ENCODE measurements around the gene KIAA1614.

The KIAA1614 gene

DNA sequence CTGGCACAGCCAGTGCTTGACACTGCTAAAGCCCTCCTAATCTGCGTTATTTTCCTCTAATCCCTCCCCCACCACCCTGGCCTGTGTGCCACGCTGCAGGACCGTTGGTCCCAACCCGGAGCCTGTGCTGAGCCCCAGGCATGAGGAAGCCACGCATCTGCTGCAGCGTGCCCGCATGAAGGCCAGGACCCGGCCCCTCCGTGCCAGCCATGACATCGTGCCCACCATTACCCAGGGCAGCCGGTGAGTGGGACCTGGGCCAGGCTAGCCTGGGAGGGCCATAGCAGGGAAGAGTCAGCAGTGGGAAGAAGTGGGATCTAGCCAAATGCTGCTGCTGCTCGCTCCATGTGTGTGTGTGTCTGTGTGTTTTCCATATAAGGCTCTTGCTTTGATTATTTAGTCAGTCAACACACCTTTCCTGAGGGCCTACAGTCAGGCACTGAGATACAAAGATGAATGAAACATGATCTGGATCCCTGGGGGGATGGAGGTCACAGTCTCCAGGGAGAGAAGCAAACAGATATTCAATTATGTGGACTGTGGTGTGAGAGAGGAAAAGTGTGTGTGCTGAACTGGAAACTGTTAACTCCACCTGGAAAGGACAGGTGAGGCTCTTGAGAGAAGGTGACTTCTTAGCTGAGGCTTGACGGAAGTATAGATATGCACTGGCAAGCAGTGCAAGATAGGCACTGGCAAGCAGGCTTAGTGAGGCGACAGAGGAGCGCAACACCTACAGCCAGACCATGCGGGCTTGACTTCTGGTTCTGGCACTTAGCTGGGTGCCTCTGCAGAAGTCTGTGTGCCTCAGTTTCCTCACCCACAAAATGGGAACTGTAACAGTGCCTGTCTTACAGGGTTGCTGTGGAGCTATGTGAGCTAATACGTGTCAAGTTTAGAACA lies 15.9 kb downstream of the KIAA1614 start:
- Histone ChIP-seq H3K9ac (ENCODE audit: low read depth, low read length) (no peak overlapping the region), H3K4me2 (ENCODE audit: insufficient read depth, low read length) (no peak overlapping the region), H3K4me1 (ENCODE audit: insufficient read depth, low read length) (0 out of 2 replicates have a peak, but pooled peaks cover 4% of the 10 kb centered on the region), H4K20me1 (ENCODE audit: insufficient read depth, low read length) (no peaks in the 10 kb centered on the region), H3K27ac (ENCODE audit: low read length) (no peak overlapping the region), H3K9me3 (ENCODE audit: insufficient read depth, low read length, severe bottlenecking) (no peaks in the 10 kb centered on the region), H3K79me2 (ENCODE audit: insufficient read depth, low read length) (no peaks in the 10 kb centered on the region), H3K36me3 (ENCODE audit: insufficient read depth, low read length) (no peaks in the 10 kb centered on the region), H2AFZ (ENCODE audit: low read depth, low read length) (no peak overlapping the region), H3K27me3 (ENCODE audit: insufficient read depth, low read length, poor library complexity) (no peaks in the 10 kb centered on the region), H3K4me3 (ENCODE audit: low read depth in 1 of 2, low read length in 2 of 2) (no peak overlapping the region)
- no peak for TF ChIP-seq EZH2 (IDR thresholded peaks at IDR 0.05; ENCODE audit: borderline replicate concordance, low read depth, low read length, severe bottlenecking)
- no peak for ATAC-seq (ENCODE audit: insufficient read depth, low read depth)
- DNase-seq, result no peak

DNA sequence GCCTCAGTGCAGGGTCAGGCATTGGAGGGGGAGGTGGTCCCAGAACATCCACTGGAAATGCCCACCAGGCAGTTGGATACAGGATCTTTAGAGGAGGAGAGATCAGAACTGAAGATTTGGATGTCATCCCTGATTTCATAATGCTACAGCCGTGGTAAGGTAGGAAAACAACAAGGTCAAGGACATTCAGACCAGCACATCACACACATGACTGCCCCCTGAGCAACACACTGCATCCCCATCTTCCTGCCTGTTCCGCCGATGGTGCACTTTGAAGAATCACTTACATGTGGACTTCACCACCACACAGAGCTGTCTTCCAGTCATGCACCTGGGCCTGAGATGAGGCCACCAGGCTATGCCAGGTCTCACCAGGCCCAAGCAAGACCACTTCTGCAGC lies 16.7 kb downstream of the KIAA1614 start:
- no peaks in the 10 kb centered on the region for H3K9me3 ChIP-seq (ENCODE audit: insufficient read depth, low read length, severe bottlenecking)
- H4K20me1 ChIP-seq (ENCODE audit: insufficient read depth, low read length), result no peaks in the 10 kb centered on the region
- no peak overlapping the region for H3K4me3 ChIP-seq (ENCODE audit: low read depth in 1 of 2, low read length in 2 of 2)
- H3K9ac ChIP-seq (ENCODE audit: low read depth, low read length), result no peak overlapping the region
- H3K79me2 ChIP-seq (ENCODE audit: insufficient read depth, low read length), result no peaks in the 10 kb centered on the region
- H2AFZ ChIP-seq (ENCODE audit: low read depth, low read length), result no peak overlapping the region
- H3K27me3 ChIP-seq (ENCODE audit: insufficient read depth, low read length, poor library complexity), result no peaks in the 10 kb centered on the region
- H3K36me3 ChIP-seq (ENCODE audit: insufficient read depth, low read length), result no peaks in the 10 kb centered on the region
- DNase-seq (no peak), ATAC-seq (ENCODE audit: insufficient read depth, low read depth) (no peak)
- TF ChIP-seq, protein P1, sequence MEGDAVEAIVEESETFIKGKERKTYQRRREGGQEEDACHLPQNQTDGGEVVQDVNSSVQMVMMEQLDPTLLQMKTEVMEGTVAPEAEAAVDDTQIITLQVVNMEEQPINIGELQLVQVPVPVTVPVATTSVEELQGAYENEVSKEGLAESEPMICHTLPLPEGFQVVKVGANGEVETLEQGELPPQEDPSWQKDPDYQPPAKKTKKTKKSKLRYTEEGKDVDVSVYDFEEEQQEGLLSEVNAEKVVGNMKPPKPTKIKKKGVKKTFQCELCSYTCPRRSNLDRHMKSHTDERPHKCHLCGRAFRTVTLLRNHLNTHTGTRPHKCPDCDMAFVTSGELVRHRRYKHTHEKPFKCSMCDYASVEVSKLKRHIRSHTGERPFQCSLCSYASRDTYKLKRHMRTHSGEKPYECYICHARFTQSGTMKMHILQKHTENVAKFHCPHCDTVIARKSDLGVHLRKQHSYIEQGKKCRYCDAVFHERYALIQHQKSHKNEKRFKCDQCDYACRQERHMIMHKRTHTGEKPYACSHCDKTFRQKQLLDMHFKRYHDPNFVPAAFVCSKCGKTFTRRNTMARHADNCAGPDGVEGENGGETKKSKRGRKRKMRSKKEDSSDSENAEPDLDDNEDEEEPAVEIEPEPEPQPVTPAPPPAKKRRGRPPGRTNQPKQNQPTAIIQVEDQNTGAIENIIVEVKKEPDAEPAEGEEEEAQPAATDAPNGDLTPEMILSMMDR (IDR thresholded peaks at IDR 0.05; ENCODE audit: borderline replicate concordance, extremely low read depth, low read length, poor library complexity, severe bottlenecking), result no peak
- no peak for TF ChIP-seq EZH2 (IDR thresholded peaks at IDR 0.05; ENCODE audit: borderline replicate concordance, low read depth, low read length, severe bottlenecking)
- peaks cover 6% of the 10 kb centered on the region for H3K4me1 ChIP-seq (ENCODE audit: insufficient read depth, low read length)
- no peak overlapping the region; the same call in 1 of the 2 replicates for H3K27ac ChIP-seq (ENCODE audit: low read length)
- no peak overlapping the region for H3K4me2 ChIP-seq (ENCODE audit: insufficient read depth, low read length)

DNA sequence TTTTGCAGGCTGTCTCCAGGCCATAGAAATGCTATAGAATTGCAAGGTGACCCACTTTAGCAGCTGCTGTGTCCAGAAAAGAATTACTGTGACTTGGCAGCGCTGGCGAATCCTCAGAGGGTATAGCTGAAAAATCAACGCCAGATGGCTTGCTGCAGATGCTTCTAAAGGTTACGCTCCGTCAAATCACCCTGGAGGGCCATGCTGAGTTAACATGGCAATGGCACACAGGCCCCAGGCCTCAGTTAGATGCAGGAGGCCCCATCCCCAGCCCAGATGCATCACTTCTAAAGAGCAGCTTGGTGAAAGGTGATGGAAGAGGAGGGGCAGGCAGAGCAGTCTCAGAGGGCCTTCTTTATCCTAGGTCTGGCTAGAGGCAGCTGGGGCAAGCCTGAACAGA lies 18.0 kb downstream of the KIAA1614 start:
- no peak overlapping the region for H3K27ac ChIP-seq (ENCODE audit: low read length)
- peaks cover 10% of the 10 kb centered on the region for H3K4me1 ChIP-seq (ENCODE audit: insufficient read depth, low read length)
- H3K9ac ChIP-seq (ENCODE audit: low read depth, low read length), result no peak overlapping the region
- no peaks in the 10 kb centered on the region for H3K79me2 ChIP-seq (ENCODE audit: insufficient read depth, low read length)
- DNase-seq (no peak), ATAC-seq (ENCODE audit: insufficient read depth, low read depth) (no peak)
- H3K4me2 ChIP-seq (ENCODE audit: insufficient read depth, low read length), result no peak overlapping the region
- TF ChIP-seq, protein P1 (IDR thresholded peaks at IDR 0.05; ENCODE audit: borderline replicate concordance, extremely low read depth, low read length, poor library complexity, severe bottlenecking), result no peak
- no peak for TF ChIP-seq EZH2 (IDR thresholded peaks at IDR 0.05; ENCODE audit: borderline replicate concordance, low read depth, low read length, severe bottlenecking)
- no peaks in the 10 kb centered on the region for H4K20me1 ChIP-seq (ENCODE audit: insufficient read depth, low read length)
- no peak overlapping the region for H3K4me3 ChIP-seq (ENCODE audit: low read depth in 1 of 2, low read length in 2 of 2)
- H3K36me3 ChIP-seq (ENCODE audit: insufficient read depth, low read length), result no peaks in the 10 kb centered on the region
- no peaks in the 10 kb centered on the region for H3K9me3 ChIP-seq (ENCODE audit: insufficient read depth, low read length, severe bottlenecking)
- H3K27me3 ChIP-seq (ENCODE audit: insufficient read depth, low read length, poor library complexity), result no peaks in the 10 kb centered on the region
- H2AFZ ChIP-seq (ENCODE audit: low read depth, low read length), result no peak overlapping the region

DNA sequence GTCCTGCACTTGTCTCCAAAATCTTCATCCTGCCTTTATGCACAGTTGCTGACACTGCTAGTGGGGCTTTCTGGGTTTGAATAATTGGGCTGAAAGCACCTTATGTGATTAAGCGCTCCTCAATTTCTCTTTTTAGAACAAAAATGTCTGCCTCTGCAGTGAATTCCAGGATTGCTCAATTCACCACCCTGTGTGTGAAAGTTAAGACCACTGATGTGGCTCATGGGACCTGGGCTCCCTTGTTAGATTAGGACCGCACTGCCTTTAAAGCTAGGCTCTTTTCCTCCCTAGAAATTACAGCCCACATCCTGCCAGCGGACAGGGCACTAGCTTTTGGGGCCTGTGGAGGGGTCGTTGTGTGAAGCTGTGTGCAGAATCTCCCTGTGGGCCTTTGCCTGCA lies 18.8 kb downstream of the KIAA1614 start:
- DNase-seq, result peak; percentile 35

More for the DNA sequence above, 18.8 kb downstream of the KIAA1614 start:
- Histone ChIP-seq H4K20me1 (ENCODE audit: insufficient read depth, low read length) (no peaks in the 10 kb centered on the region), H3K27me3 (ENCODE audit: insufficient read depth, low read length, poor library complexity) (no peaks in the 10 kb centered on the region), H3K36me3 (ENCODE audit: insufficient read depth, low read length) (no peaks in the 10 kb centered on the region), H3K4me2 (ENCODE audit: insufficient read depth, low read length) (no peak overlapping the region), H3K9me3 (ENCODE audit: insufficient read depth, low read length, severe bottlenecking) (no peaks in the 10 kb centered on the region), H3K79me2 (ENCODE audit: insufficient read depth, low read length) (no peaks in the 10 kb centered on the region), H3K27ac (ENCODE audit: low read length) (no peak overlapping the region), H3K4me1 (ENCODE audit: insufficient read depth, low read length) (peaks cover 10% of the 10 kb centered on the region), H3K4me3 (ENCODE audit: low read depth in 1 of 2, low read length in 2 of 2) (no peak overlapping the region), H3K9ac (ENCODE audit: low read depth, low read length) (no peak overlapping the region), H2AFZ (ENCODE audit: low read depth, low read length) (no peak overlapping the region)
- peak; percentile 47 for ATAC-seq (ENCODE audit: insufficient read depth, low read depth)
- no peak for TF ChIP-seq EZH2 (IDR thresholded peaks at IDR 0.05; ENCODE audit: borderline replicate concordance, low read depth, low read length, severe bottlenecking)
- TF ChIP-seq, protein P1 (IDR thresholded peaks at IDR 0.05; ENCODE audit: borderline replicate concordance, extremely low read depth, low read length, poor library complexity, severe bottlenecking), result no peak
